ENCODE data around the gene RRN3. TPM values are rescaled to one million over a fixed set of nuclear protein-coding genes. Genes with fewer than 3 reads are reported as not detected.
A peak's percentile ranks its signal among the peaks of the same experiment; 100 is the strongest.
"Not testable (repeated sequence)": the region's sequence is repeated elsewhere in the genome, so short reads cannot be mapped to it uniquely, and the experiment has no call there.

RRN3 gene
- total RNA-seq, 1 donor from 2014 or later = 24.4 TPM

- H3K27ac ChIP-seq (replicated peaks); H3K9me3 ChIP-seq (replicated peaks); H3K27me3 ChIP-seq (ENCODE audit: low read depth); H3K4me1 ChIP-seq; H3K4me3 ChIP-seq; intact Hi-C loops (cut with micrococcal nuclease); DNase-seq: not testable (repeated sequence)
- H3K36me3 ChIP-seq = peaks cover 11% of the 10 kb centered on the region
Observed at GRCh38 chr16:15133554-15133953, 39.5 kb upstream of the RRN3 start.

- H3K27me3 ChIP-seq (ENCODE audit: low read depth); H3K27ac ChIP-seq (replicated peaks); DNase-seq; H3K4me3 ChIP-seq; intact Hi-C loops (cut with micrococcal nuclease); H3K9me3 ChIP-seq (replicated peaks); H3K4me1 ChIP-seq: not testable (repeated sequence)
- H3K36me3 ChIP-seq = peaks cover 14% of the 10 kb centered on the region
Observed at GRCh38 chr16:15132719-15133428, 38.8 kb upstream of the RRN3 start.

GRCh38 chr16:15130943-15131700 is 37.0 kb upstream of the RRN3 start:
- H3K9me3 ChIP-seq (replicated peaks); intact Hi-C loops (cut with micrococcal nuclease); H3K4me1 ChIP-seq; H3K27ac ChIP-seq (replicated peaks); H3K4me3 ChIP-seq; H3K27me3 ChIP-seq (ENCODE audit: low read depth); DNase-seq: not testable (repeated sequence)
- H3K36me3 ChIP-seq = peaks cover 14% of the 10 kb centered on the region

- intact Hi-C loops (cut with micrococcal nuclease); H3K4me1 ChIP-seq; H3K27me3 ChIP-seq (ENCODE audit: low read depth); DNase-seq; H3K9me3 ChIP-seq (replicated peaks); H3K27ac ChIP-seq (replicated peaks); H3K4me3 ChIP-seq: not testable (repeated sequence)
- H3K36me3 ChIP-seq = peaks cover 14% of the 10 kb centered on the region
Observed at GRCh38 chr16:15130256-15130932, 36.3 kb upstream of the RRN3 start.

- H3K9me3 ChIP-seq (replicated peaks); DNase-seq; H3K27ac ChIP-seq (replicated peaks); H3K36me3 ChIP-seq; H3K4me3 ChIP-seq; H3K4me1 ChIP-seq; intact Hi-C loops (cut with micrococcal nuclease); H3K27me3 ChIP-seq (ENCODE audit: low read depth): not testable (repeated sequence)
Observed at GRCh38 chr16:15127641-15128425, 33.8 kb upstream of the RRN3 start.

GRCh38 chr16:15100372-15100987 is 6.4 kb upstream of the RRN3 start:
- H3K9me3 ChIP-seq (replicated peaks); H3K27me3 ChIP-seq (ENCODE audit: low read depth); H3K36me3 ChIP-seq; H3K4me1 ChIP-seq; intact Hi-C loops (cut with micrococcal nuclease); H3K27ac ChIP-seq (replicated peaks); DNase-seq; H3K4me3 ChIP-seq: not testable (repeated sequence)

GRCh38 chr16:15099366-15099909 is 5.4 kb upstream of the RRN3 start:
- H3K4me1 ChIP-seq; H3K27ac ChIP-seq (replicated peaks); H3K36me3 ChIP-seq; H3K9me3 ChIP-seq (replicated peaks); DNase-seq; H3K27me3 ChIP-seq (ENCODE audit: low read depth); intact Hi-C loops (cut with micrococcal nuclease); H3K4me3 ChIP-seq: not testable (repeated sequence)

- H3K27me3 ChIP-seq (ENCODE audit: low read depth); H3K9me3 ChIP-seq (replicated peaks); H3K36me3 ChIP-seq; H3K27ac ChIP-seq (replicated peaks); DNase-seq; intact Hi-C loops (cut with micrococcal nuclease); H3K4me3 ChIP-seq: not testable (repeated sequence)
- H3K4me1 ChIP-seq = peaks cover 31% of the 10 kb centered on the region
Observed at GRCh38 chr16:15096583-15096972, 2.5 kb upstream of the RRN3 start.

GRCh38 chr16:15093571-15093954 is 509 bp downstream of the RRN3 start:
- intact Hi-C loops (cut with micrococcal nuclease); H3K27me3 ChIP-seq (ENCODE audit: low read depth): not testable (repeated sequence)
- peaks cover 31% of the 10 kb centered on the region for H3K4me1 ChIP-seq

More at GRCh38 chr16:15093571-15093954, 509 bp downstream of the RRN3 start:
- Histone ChIP-seq H3K36me3 (peaks cover 26% of the 10 kb centered on the region), H3K4me3 (peak overlapping the region; percentile 82), H3K27ac (replicated peaks) (peak overlapping the region; percentile 89)
- not testable (repeated sequence) for DNase-seq; H3K9me3 ChIP-seq (replicated peaks)

All from left ventricle myocardium inferior (tissue), 1 donor.